HG02759 (cell line): Measurements from ENCODE around the gene CHD5.

Experiments
- ATAC-seq: cut with Tn5 transposase; IDR thresholded peaks from one replicate; pipeline ENCODE4 v1.9.1; 2021; ENCODE audit warnings: mild to moderate bottlenecking, moderate library complexity; ENCODE audit not compliant: unreplicated experiment

CHD5 gene

DNA sequence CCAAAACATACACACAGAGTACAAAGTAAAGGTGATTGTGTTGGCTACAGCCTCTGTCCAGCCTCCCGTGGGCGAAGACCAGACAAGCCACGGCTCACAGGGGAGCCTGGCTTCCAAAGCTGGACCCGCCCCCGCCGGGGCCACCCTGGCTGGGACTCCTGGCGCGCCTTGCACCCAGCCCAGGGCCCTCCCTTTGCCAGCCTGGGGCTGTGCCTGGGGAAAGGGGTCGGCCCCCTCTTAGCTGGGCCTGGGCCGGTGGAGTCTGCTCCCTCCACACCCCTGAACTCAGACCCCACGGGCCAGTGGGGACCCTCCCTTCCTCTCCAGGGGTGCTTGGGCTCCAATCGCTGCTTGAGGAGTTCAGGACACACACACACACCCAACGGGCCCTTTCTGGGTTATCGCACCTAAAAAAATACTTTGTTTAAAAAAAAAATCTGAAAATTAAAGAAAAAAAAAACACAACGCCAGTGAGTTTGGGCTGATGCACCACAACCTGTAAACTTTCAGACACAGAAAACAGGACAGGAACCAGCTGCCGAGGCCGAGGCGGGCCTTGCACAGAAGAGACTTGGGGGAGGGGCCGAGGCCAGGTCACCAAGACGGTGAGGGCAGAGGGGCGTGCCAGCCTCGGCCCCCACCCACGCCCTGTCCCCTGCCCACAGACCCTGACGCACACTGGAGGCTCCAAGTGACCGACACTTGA lies 78.1 kb downstream of the CHD5 start:
- ATAC-seq: no peak

- ATAC-seq: no peak
These were observed 79.0 kb downstream of the CHD5 start for GRCh38 chr1:6100861-6101783.

- ATAC-seq: no peak
These were observed 80.0 kb downstream of the CHD5 start for GRCh38 chr1:6099787-6100765.

DNA sequence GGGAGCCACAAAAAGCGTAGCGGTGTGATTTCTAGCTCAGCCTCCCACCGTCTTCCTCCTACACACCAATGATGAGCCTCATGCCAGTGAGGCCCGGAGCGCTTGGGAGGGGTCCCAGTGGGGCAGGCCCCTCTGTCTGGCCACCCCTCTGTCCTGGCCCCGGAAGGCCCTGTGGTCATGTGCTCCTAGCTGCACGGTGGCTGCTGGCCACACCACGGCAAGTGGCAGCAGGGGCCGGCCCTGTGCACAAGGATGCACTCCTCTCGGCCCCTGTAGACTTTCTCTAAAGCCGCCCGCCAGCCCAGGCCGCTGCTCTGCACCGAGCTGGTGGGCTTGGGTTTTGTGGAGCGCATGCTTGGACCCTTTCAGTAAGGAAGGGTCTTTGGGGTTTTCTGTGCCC lies 80.8 kb downstream of the CHD5 start:
- ATAC-seq: no peak

DNA sequence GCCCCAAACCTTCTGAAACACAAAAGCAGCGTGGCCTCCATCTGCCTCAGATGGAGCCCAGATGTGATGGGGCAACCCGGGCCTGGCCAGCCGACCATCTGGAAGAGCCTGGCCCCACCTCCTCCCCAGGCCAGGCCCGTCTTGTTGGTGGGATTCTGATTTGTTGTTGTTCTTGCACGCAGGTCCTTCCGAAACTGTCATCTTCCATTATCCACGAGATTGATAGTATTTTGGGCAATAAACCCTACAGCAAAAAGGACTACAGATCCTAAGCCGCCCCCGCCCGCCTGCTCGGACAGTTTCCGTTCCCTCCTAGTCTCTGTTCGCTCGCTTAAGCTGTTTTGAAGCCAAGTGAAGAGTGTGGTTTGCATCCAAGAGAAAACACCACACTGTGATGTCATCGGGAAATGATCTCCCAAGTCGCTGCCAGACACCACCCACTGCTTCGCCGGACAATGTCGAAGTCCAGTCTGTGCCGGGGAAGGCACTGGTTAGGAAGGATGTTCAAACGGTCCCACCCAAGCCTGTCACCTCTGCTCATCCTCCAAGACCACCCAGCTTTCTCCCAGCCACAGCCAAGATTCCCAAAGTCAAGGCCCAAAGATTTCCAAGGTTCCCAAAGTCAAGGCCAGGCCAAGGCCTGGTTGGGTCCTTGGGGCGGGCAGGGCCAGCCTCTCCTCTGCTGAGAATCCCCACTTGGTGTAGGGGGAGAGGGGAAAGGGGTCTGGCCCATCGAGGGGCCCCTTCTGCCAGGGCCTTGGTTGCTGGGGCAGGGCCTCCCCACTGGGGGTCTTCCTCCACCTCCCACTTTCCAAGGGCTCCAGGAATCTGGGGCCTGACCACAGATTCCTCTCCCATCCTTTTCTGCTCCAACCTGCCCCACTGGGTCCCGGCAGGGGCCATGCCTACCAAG lies 81.6 kb downstream of the CHD5 start:
- ATAC-seq: no peak

- no peak for ATAC-seq
These were observed 82.3 kb downstream of the CHD5 start for GRCh38 chr1:6097824-6098223.

DNA sequence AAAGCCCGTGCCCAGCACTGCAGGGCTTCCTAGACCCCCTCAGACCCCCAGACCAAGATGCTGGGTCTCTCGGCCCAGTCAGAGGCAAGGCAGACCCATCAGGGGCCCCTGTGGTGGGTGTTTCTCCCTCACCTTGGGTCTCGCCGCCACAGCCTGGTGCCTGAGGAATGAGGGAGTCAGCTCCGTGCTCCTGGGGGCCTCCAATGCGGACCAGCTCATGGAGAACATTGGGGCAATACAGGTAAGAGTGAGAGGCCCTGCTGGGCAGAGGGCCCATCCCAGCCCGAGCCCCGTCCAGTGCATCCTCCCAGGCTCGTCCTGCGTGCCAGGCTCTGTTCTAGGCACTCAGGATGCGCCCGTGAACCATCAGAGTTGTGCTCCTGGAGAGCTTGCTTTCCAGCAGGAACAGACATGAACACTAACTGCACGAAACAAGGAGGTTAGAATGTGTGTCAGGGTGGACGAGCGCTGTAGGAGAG lies 83.0 kb downstream of the CHD5 start:
- ATAC-seq: no peak

DNA sequence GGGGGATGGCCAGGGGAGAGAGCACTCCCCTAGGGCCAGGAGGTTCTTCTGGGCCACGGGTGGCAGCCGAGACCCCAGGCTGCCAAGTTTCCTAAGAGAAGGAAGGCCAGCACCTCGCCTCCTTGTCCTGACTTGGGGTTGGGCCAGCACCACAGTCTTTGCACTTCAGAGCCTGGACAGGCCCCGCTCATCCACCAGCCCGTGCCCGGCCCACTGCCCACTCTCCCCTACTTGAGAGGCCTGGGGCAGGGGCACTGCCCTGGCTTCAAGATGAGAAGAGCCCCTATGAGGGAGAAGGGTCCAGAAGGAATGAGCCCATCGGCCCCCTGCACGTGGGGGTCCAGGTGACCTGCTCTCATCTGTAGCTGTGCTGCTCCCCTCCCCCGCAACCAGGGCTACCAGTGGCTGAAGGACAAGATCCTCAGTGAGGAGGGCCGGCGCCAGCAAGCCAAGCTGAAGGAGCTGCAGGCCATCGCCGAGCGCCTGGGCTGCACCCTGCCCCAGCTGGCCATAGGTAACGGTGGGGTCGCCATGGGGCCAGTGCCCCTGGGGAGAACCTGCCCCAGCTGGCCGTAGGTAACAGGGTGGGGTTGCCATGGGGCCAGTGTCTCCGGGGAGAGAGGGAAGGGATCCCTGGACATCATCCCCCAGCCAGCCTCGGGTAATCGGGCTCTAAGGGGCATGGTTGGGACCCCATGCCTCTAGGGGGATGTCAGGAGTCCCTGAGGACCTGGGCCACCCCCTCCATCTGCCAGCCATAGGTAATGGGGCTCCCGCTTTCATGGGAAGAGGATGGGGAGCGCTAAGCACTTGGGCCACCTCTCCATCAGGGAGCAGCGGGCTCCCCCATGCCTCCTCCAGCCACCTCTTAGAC lies 83.6 kb downstream of the CHD5 start:
- ATAC-seq: no peak

- no peak for ATAC-seq
These were observed 84.4 kb downstream of the CHD5 start for GRCh38 chr1:6095511-6096242.

- ATAC-seq: no peak
These were observed 85.2 kb downstream of the CHD5 start for GRCh38 chr1:6094801-6095505.

- no peak for ATAC-seq
These were observed 85.9 kb downstream of the CHD5 start for GRCh38 chr1:6094246-6094645.

GRCh38 chr1:6093611-6094010 lies 86.5 kb downstream of the CHD5 start:
- ATAC-seq: no peak

- ATAC-seq: no peak
These were observed 87.0 kb downstream of the CHD5 start for GRCh38 chr1:6093071-6093470.

GRCh38 chr1:6092211-6092610 lies 87.9 kb downstream of the CHD5 start:
- no peak for ATAC-seq

DNA sequence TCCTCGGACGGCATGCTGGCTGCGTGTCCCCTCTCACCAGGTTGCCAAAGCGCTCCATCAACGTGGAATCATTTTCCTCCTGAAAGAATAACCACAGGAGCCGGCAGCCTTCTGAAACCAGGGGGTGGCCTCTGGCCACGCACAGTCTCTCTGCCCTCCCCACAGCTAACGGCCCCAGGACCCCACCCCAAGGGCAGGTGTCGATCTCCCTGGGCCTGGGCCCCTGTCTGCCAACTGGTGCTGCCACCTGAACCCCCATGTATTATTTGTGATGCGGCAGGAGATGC lies 88.4 kb downstream of the CHD5 start:
- ATAC-seq: no peak

DNA sequence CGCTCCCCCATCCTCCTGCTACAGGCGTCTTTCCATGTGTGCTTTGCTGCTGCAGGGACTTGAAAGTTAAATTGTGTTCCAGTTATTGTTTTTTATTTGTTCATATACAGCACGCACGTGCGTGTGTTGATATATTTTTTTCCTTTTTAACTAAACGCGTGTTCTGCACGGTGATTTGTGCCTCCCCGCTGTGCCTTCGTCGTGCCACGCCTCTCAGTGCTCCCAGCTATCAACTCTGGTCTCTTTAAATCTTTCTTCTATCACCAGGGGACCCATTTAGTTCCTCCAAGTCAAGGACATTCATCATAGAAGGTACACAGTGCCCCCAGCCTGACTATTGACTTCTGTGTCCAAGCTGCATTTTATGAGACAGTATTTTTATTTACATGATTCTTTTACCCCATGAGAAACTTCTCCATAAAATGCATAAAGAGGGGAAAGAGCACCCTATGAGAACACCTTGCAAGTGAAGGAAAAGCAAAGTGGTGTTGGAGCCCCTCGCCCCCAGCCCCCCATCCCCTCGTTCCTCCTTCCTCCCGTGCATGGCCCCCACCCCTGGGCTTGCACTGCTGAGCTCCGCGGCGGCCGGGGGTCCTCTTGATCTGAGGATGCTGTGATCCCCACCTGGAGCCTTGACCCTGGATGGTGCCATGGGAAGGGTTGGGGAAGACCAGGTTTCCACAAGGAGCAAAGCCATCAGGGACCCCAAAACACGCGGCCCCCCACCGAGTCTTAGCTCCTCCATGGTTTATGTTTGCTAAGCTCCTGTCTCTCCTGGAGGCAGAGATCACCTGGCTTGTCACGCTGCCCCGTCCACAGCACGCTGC lies 88.9 kb downstream of the CHD5 start:
- ATAC-seq: no peak

DNA sequence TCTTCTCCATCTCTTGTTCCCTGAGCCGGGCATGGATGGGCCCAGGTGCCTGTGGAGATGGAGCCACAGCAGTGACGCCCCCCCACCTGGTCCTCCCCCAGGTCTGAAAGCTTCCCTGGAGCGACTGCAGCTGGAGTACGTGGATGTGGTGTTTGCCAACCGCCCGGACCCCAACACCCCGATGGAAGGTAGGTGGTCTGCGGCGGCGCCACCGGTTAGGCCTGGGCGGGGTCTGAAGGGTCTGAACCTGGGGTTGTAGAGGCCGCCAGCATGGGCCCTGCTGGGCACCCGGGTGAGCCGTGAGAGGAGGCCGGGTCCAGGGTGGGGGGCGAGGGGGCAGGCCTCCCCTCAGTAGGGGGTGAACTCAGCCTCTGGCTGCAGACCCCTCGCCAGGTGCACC lies 89.8 kb downstream of the CHD5 start:
- ATAC-seq: no peak
